Muscle of arm (tissue), 12 donors: ENCODE data around the gene XRCC4. TPM values are rescaled to one million over a fixed set of nuclear protein-coding genes. Genes with fewer than 3 reads are reported as not detected.
"Not testable (repeated sequence)": the region's sequence is repeated elsewhere in the genome, so short reads cannot be mapped to it uniquely, and the experiment has no call there.

Experiments used
- DNase-seq: peaks from one replicate; pipeline ENCODE4 v3.0.0-alpha.2; 2013
- polyA plus RNA-seq, 12 donors: library from polyadenylated mRNA; unstranded; fragments of 120-200 nt; gene quantifications; one replicate each; pipeline ENCODE4 v1.2.1, GENCODE V29; 2013; ENCODE audit not compliant: insufficient read length in 12 of 12

Gene XRCC4
- polyA plus RNA-seq, 12 donors = 5.0 to 9.3 (median 6.8) TPM; not detected in 2

GRCh38 chr5:83345423-83345822 is 268.1 kb downstream of the XRCC4 start:
- no peak for DNase-seq

GRCh38 chr5:83348281-83348780 is 271.0 kb downstream of the XRCC4 start:
- DNase-seq = no peak

- DNase-seq = no peak
Measured at GRCh38 chr5:83353231-83353630, 275.9 kb downstream of the XRCC4 start.

GRCh38 chr5:83353774-83354173 is 276.4 kb downstream of the XRCC4 start:
- no peak for DNase-seq

GRCh38 chr5:83354958-83355357 is 277.6 kb downstream of the XRCC4 start:
- DNase-seq = no peak

- DNase-seq = not testable (repeated sequence)
Measured at GRCh38 chr5:83355482-83356014, 278.2 kb downstream of the XRCC4 start.

GRCh38 chr5:83357621-83358231 is 280.4 kb downstream of the XRCC4 start:
- DNase-seq = no peak

GRCh38 chr5:83360573-83360972 is 283.2 kb downstream of the XRCC4 start:
- DNase-seq = no peak

GRCh38 chr5:83362526-83362925 is 285.2 kb downstream of the XRCC4 start:
- DNase-seq = no peak

GRCh38 chr5:83363111-83363885 is 286.0 kb downstream of the XRCC4 start:
- DNase-seq = no peak

- DNase-seq = no peak
Measured at GRCh38 chr5:83363886-83364275, 286.5 kb downstream of the XRCC4 start.

- DNase-seq = no peak
Measured at GRCh38 chr5:83364312-83365299, 287.3 kb downstream of the XRCC4 start.

GRCh38 chr5:83368319-83368718 is 291.0 kb downstream of the XRCC4 start:
- DNase-seq = no peak

- no peak for DNase-seq
Measured at GRCh38 chr5:83368835-83369234, 291.5 kb downstream of the XRCC4 start.

GRCh38 chr5:83370957-83371356 is 293.6 kb downstream of the XRCC4 start:
- DNase-seq = no peak

GRCh38 chr5:83371726-83372125 is 294.4 kb downstream of the XRCC4 start:
- no peak for DNase-seq

GRCh38 chr5:83374547-83374946 is 297.2 kb downstream of the XRCC4 start:
- DNase-seq = no peak

GRCh38 chr5:83375049-83375745 is 297.9 kb downstream of the XRCC4 start:
- no peak for DNase-seq

- no peak for DNase-seq
Measured at GRCh38 chr5:83376461-83376860, 299.1 kb downstream of the XRCC4 start.

- DNase-seq = peak; percentile 25
Measured at GRCh38 chr5:83377131-83377865, 300.0 kb downstream of the XRCC4 start.
